NCI-H2107 (cell line): ENCODE data around the gene TES.

Source experiments
- DNase-seq: peaks from one replicate; lab custom pipeline; 2025; lab: John Stamatoyannopoulos, UW

The TES gene

GRCh38 chr7:116246357-116246756 lies 36.0 kb downstream of the TES start:
- no peak for DNase-seq

- DNase-seq, result no peak
These were observed 39.7 kb downstream of the TES start for GRCh38 chr7:116249969-116250553.

- no peak for DNase-seq
These were observed 41.3 kb downstream of the TES start for GRCh38 chr7:116251675-116252074.

- no peak for DNase-seq
These were observed 41.9 kb downstream of the TES start for GRCh38 chr7:116252249-116252648.

GRCh38 chr7:116257156-116257555 lies 46.8 kb downstream of the TES start:
- no peak for DNase-seq

GRCh38 chr7:116258734-116259133 lies 48.4 kb downstream of the TES start:
- DNase-seq, result no peak

GRCh38 chr7:116259156-116259870 lies 49.0 kb downstream of the TES start:
- DNase-seq, result no peak

- no peak for DNase-seq
These were observed 49.6 kb downstream of the TES start for GRCh38 chr7:116259871-116260440.

- no peak for DNase-seq
These were observed 51.6 kb downstream of the TES start for GRCh38 chr7:116261904-116262303.

GRCh38 chr7:116265881-116266280 lies 55.5 kb downstream of the TES start:
- no peak for DNase-seq

- DNase-seq, result no peak
These were observed 59.1 kb downstream of the TES start for GRCh38 chr7:116269466-116269865.

GRCh38 chr7:116271161-116271913 lies 61.0 kb downstream of the TES start:
- no peak for DNase-seq

GRCh38 chr7:116271963-116272886 lies 61.9 kb downstream of the TES start:
- DNase-seq, result no peak

GRCh38 chr7:116273283-116273917 lies 63.1 kb downstream of the TES start:
- DNase-seq, result no peak

GRCh38 chr7:116273918-116274301 lies 63.6 kb downstream of the TES start:
- no peak for DNase-seq

GRCh38 chr7:116277070-116277469 lies 66.7 kb downstream of the TES start:
- no peak for DNase-seq

- no peak for DNase-seq
These were observed 68.9 kb downstream of the TES start for GRCh38 chr7:116279217-116279616.

GRCh38 chr7:116280803-116281202 lies 70.5 kb downstream of the TES start:
- DNase-seq, result no peak

- DNase-seq, result no peak
These were observed 73.4 kb downstream of the TES start for GRCh38 chr7:116283595-116284204.

- DNase-seq, result no peak
These were observed 74.1 kb downstream of the TES start for GRCh38 chr7:116284390-116284789.

- no peak for DNase-seq
These were observed 74.9 kb downstream of the TES start for GRCh38 chr7:116285252-116285651.
